ENCODE measurements around the gene DPYD.

The DPYD gene

DNA sequence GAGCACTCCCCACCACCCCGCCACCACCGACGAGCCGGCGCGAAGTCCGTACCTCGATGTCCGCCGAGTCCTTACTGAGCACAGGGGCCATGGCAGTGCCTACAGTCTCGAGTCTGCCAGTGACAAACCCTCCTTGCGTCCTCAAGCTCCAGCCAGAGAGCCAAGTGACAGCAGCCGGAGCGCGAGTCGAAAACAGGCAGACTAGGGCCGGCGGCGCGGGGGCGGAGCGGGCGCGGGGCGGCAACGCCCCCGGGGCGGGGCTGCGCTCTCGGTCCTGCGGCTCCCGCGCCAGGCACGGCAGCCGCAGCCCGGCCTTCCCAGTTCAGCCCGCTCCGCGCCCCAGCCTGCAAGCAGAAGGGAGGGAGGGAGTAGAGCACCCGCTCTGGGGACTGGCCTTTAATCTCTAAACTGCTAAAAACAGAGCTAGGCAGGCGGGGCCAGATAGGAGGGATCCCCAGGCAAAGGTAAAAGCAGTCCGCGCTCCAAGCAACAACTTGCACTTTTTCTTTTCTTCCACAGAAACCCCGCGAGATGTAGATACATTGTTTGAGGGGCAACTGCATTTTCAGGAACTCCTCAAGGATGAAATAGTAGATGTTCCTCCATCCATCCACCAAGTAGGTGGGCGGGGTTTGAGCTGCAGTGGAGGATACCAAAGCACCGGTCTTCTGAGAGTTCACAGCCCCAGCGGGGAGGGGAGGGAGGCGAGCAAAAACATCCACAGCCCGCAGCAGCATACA is at the start of gene DPYD:
DPYD (minus strand) TSS at position 203 of the 740 bp plus-strand sequence; CDS start at position 91, 112 bp downstream.
- in situ Hi-C loops (cut with MboI; ENCODE audit: low pct_unique_long_range_greater_than_20kb, low sequenced_read_pairs), result no loop called here
- peak; percentile 68 for DNase-seq

DNA sequence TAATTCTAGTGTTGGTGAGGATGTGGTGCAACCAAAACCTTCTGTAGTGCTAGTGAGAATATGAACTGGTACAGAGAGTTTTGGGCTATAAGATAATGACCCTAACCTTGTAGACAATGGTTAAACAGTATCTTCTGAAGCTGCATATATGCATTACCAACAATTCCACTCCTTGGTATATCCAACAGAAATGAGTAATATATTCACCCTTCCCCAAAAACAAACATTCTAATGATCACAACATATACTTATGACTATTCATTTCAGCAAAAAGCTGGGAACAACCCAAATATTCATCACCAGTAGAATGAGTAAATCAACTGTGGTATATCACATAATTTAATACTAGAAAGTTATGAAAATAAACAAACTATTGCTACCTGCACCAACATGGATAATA is 39.6 kb upstream of the DPYD start:
- in situ Hi-C loops (cut with MboI; ENCODE audit: low pct_unique_long_range_greater_than_20kb, low sequenced_read_pairs), result no loop called here
- DNase-seq, result no peak

DNA sequence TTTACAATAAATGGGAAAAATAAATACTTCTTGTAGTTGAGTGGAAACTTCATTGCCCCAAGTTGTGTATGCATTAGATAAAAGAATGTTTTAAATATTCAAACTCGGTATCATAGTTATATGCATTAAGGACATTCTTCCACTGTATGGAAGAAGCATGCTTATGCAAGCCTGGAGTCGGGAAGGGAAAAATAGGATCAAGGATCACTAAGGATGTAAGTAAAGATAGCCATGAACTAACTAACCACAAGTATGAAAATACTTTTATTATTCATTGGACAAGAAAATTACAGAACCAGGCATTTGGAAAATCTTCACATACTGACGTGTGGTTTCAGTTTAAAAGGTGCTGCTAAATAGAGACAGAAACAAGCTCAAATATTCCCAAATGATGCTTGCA is 26.9 kb upstream of the DPYD start:
- DNase-seq, result no peak
- in situ Hi-C loops (cut with MboI; ENCODE audit: low pct_unique_long_range_greater_than_20kb, low sequenced_read_pairs), result no loop called here

DNA sequence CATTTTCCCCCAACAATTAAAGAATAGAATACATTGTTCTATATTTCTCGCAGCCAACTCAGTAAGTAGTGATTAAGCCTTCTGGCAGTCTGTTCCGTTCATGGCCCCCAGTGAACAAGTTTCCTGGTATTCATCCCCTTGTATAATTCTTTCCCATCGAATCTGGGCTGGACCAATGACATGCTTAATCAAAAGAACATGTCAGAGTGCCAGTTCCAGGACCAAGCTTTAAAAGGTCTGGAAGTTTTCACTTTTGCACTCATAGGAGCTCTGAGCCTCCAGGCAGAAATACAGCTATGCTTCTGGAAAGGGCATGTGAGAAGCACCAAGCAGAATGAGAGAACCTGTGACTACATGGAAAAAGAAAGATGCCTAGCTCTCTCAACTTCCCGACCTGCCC is 22.5 kb upstream of the DPYD start:
- in situ Hi-C loops (cut with MboI; ENCODE audit: low pct_unique_long_range_greater_than_20kb, low sequenced_read_pairs), result no loop called here
- no peak for DNase-seq

DNA sequence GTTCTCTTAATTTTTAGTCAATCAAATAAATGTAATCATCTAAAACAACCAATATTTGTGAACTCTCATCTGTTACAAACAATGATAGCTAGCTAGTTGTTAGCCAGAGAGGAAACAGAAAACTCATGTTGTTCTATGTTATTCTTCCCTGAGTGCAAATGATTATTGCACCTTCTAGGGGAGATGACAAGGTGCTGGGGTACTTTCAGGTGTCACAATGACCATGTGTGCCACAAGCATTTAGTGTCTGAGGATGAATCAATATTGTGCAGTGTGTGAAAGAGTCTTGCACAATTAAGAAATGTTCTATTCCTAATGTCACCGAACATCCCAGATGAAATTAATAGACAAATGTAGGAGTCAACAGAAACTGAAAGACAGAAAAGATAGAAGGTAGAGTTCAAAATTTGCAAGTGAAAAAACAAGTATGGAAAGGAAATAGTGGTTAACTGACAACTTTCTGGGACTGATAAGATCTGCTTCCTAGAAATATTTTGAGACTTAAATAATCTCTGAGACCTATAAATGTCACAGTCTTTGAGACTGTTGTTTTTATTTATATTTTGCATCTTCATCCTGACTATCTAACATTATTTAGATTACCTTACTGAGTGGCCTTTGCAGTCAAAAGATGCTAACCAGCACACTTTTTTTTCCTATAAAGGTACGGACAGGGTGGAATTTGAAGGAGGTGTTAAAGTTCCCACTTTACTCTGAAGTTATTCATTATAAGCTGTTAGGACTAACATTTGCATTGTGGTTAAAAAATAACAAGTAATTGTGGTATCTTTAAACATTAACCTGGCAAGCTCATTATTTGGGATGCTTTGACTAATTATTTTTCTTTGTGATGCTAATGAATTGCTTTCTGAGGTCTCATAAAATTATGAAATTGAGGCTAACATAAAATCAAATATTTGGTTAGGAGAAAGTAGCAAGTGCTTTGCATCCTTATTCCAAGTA is 21.6 kb upstream of the DPYD start:
- in situ Hi-C loops (cut with MboI; ENCODE audit: low pct_unique_long_range_greater_than_20kb, low sequenced_read_pairs), result no loop called here
- DNase-seq, result no peak

DNA sequence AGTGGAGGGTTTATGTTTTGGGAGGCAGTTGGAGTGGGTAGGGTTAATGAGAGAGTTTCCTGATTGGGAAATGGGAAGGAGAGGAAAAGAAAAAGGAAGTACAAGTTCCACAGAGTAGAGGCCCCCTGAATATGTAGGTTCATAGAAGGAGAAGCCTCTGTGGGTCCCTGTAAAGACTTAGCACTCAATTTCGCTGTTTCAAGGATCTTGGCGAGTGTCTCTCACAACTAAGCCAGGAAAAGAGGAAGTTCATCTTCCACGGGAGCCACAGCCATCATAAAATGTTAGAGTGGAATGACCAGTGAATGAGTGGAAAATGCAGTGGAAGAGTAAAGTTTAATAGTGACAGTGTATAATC is 17.4 kb upstream of the DPYD start:
- in situ Hi-C loops (cut with MboI; ENCODE audit: low pct_unique_long_range_greater_than_20kb, low sequenced_read_pairs), result no loop called here
- DNase-seq, result peak; percentile 19

DNA sequence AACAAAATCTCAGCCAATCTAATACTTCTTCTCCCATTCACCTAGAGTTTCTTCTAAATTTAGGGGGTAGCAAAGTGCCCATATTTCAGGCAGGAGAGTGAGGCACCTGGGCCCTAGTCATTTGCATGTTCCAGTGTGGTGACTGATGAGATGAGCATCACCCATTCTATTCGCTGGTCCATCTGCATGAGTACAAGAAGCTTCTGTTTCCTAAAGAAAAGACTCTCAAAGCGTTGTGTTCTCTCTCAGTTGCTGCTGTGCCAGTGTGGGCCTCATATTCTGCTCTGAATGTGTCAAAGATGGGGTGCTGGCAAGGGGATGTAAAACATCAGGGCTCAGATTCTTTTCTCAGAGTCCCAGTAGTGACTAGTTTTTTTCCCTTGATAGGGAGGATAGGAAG is 16.1 kb upstream of the DPYD start:
- in situ Hi-C loops (cut with MboI; ENCODE audit: low pct_unique_long_range_greater_than_20kb, low sequenced_read_pairs), result no loop called here
- DNase-seq, result no peak

DNA sequence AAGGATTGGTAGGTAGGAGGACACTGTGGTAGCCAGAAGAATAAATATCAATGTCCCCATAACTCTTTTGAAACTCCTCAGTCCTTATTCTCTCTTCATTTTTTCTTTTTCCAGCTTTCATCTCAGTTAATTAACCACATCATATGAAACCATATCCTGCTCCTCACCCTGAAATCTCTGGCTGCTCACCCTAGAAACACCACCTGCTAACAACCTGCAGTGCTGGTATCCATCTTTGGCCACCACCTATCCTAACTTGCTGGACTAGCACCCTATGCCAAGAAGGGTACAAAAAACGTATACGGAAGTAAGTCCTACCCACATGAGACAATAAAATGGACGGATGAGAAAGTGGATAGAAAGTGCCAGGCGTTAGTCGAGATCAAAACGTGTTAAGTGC is 13.7 kb upstream of the DPYD start:
- DNase-seq, result no peak
- in situ Hi-C loops (cut with MboI; ENCODE audit: low pct_unique_long_range_greater_than_20kb, low sequenced_read_pairs), result no loop called here

DNA sequence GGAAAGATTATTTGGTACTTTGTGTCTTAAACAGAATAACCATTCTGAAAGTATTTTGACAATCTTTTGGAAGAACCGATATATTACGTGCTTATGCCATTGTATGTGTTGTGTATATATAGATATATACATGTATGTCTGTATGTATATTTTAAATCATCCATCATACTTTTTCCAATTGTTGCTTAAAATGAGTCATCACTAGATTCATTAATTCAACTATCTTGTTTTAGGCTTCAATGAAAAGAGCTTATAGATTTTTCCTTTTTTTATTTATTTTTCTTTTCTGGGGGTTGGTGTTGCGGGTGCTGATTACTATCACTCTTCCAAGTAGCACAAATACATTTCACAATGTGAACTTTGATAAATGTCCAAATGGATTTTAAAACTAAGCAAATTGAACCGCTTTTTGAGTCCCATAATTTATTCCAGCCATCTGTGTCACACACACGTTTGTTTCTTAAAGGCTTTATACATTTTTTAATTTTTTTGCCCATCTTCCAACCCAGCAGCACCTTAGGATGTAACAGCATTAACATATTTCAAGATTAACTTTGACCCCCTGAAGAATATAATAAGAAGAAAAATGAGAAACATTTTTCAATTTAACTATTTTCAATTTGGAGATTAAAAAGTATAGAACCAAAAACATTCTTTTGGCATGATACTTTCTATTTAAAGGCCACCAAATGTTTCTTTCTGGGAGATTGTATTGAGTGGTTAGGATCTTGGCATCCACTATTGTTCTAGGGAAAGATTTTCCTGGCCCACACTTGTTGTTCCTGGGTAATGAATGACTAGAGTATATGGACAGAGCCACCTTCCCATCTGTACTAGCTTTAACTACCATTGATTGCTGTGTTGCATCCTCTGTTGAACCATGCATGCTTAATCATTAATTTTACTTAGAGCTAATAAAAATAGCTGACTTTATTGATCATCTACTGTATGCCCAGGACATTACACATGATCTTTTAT is 9.3 kb upstream of the DPYD start:
- in situ Hi-C loops (cut with MboI; ENCODE audit: low pct_unique_long_range_greater_than_20kb, low sequenced_read_pairs), result no loop called here
- DNase-seq, result no peak

DNA sequence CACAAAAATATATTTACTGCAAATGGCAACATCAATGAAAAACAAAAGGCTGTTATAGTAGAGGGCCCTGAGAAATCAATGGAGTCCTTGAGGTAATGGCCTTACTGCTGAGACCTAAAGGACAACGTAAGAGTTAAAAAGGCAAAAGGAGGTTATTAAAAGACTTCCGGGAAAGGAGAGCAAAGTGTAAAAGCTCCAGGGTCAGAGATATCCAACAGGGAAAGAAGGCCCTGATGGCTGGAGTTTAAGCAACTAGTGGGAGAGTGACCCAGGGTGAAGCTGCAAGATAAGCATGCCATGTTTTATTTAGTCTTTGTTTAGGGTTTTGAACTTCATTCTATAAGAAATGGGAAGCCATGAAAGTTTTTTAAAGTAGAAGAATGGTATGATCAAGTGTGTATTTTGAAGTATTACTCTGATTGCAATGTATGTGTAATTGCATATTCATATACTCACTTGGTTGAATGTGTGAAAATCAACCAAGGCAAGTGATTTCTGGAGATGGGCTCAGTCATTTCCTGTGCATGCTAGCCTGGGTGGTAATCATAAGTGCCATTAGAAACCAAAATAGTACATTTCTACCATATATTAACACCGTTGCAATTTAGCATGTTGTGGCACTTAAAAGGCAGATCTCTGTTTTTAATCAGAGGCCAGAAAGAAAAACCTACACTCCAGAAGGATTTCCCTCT is 5.3 kb upstream of the DPYD start:
- in situ Hi-C loops (cut with MboI; ENCODE audit: low pct_unique_long_range_greater_than_20kb, low sequenced_read_pairs), result no loop called here
- DNase-seq, result no peak

DNA sequence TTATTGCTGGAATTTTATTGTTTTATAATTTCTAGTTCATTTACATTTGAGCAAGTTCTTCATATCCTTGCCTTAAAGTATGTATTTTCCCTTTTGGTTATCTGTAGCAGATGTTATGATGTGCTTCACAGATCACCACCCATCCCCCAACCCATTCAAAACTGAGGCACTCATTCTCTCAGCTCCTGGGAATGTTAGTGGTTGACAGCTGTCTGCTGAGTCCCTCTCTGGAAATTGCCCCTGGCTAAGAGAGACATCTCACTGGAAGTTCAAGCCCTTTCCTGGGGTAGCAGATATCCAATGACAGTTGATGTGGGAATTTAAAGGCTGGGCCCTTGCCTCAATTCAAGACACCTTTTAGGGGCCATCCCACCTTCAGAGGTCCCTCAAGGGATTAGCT is 4.3 kb upstream of the DPYD start:
- in situ Hi-C loops (cut with MboI; ENCODE audit: low pct_unique_long_range_greater_than_20kb, low sequenced_read_pairs), result no loop called here
- no peak for DNase-seq

DNA sequence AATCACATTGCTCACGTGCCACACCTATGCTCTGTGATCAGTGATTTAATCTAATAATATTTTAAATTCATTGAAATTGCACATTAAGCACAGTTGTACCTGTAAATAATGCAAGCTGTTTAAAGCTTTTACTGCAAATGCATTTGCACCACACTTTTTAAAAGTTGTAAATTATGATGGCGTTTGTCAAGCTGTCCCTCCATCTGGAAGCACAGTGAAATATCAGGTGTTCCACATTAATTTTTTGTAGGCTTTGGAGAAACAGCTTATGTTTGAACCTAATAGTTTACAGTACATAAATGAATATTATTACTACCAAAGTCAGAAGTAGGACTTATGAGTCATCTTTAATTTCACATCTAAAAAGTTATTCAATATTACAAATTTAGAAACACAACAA is 3.0 kb upstream of the DPYD start:
- DNase-seq, result no peak
- in situ Hi-C loops (cut with MboI; ENCODE audit: low pct_unique_long_range_greater_than_20kb, low sequenced_read_pairs), result no loop called here

DNA sequence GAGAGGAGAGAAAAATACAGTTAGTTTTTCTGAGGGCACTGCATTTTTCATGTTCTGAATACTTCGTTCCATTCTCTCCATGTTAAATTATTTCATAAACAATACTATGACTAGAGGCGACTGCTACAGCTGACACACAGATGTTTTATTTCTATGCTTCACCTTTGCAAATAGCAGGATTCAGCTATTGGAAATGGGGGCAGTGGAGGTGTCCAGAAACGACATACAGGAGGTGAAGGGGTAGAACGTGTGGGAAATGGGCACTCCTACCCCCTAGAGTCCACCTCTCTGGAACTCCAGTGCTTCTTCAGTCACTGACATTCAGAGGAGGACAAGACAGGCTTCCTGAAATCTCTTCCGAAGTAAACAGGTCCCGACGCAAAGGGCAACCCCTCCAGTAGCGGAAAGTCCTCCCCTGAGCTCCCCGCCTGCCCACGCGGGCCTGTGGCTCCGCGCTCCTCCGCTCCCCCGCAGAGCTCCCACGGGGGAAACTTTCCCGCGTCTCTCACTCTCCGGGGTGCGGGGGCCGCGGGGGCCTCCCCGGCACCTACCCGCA is 480 bp downstream of the DPYD start:
- no peak for DNase-seq
- in situ Hi-C loops (cut with MboI; ENCODE audit: low pct_unique_long_range_greater_than_20kb, low sequenced_read_pairs), result no loop called here

DNA sequence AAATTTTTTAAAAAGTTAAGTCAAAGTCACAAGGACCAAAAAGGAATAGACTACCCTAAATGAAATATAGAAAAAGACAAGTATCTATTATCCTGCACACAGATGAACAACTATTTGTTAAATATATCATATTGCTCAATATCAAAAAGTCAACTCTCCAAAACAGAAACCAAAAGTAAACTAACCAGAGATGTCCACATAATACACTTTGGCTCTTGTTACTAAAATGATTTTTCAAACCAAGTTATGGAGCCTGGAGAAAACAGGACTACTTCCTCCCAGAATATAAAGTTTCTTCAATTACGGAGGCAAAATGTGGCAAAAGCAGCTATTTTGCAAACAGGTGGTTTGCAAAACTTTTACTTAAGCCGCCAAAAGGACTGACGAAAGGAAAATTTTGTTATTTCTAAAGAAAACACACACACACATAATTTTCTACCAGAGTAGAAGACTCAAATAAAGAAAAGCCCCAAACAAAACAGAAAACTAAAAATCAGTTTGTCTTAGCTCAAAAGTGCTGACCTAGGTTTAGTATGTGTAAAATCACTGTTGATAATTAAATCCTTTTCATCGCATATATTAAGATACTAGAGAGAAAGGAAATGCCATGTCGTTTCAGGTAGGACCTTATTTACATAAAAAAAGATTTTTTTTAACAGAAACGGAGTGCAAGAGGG is 1.1 kb downstream of the DPYD start:
- peak; percentile 4 for DNase-seq
- in situ Hi-C loops (cut with MboI; ENCODE audit: low pct_unique_long_range_greater_than_20kb, low sequenced_read_pairs), result no loop called here

DNA sequence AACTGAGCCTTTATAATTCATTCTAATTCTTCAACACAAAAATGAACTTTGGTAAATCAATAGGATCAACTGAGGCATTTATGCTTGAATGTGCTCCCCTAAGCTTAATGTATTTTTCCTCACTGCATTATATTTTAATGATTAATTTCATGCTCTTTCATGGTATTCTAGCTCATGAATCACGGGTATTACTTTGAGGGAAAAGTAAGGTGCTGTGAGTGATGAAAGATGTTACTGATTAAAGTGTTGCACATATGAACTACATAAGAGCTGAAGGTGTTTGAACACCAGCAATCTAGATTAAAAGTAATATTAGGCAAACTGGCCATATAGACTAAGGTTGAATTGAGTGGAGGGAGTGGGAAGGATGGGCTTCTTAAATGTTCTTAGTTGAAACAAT is 1.9 kb downstream of the DPYD start:
- no peak for DNase-seq
- in situ Hi-C loops (cut with MboI; ENCODE audit: low pct_unique_long_range_greater_than_20kb, low sequenced_read_pairs), result no loop called here

DNA sequence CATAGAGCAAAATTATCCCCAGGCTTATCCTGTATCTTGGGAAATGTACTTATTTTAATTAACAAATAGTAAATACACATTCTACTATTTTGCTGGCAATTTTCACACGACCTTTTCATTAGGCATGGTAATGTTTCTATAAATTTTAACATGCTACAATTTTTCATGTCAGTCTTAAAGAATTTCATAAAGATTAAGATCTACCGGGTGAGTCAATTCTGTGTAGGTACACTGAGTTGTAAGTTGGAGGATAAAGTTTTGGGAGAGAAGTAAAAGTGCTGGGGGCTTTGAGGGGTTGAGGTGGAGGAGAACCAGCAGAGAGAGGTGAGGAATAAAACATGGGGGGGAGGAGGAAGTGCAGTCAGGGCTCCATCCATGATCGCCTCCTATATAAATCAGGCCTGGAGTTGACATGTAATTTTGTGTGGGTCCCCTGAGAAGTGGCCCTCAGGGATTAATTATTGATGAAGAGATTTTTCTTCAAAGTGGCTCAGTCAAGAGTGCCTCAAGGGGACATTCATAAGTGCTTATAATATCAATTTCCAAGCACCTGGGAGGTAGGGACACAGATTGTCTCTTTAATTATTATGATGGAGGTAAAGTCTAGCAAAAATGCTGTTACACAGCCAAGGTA is 7.2 kb downstream of the DPYD start:
- in situ Hi-C loops (cut with MboI; ENCODE audit: low pct_unique_long_range_greater_than_20kb, low sequenced_read_pairs), result no loop called here
- DNase-seq, result no peak

DNA sequence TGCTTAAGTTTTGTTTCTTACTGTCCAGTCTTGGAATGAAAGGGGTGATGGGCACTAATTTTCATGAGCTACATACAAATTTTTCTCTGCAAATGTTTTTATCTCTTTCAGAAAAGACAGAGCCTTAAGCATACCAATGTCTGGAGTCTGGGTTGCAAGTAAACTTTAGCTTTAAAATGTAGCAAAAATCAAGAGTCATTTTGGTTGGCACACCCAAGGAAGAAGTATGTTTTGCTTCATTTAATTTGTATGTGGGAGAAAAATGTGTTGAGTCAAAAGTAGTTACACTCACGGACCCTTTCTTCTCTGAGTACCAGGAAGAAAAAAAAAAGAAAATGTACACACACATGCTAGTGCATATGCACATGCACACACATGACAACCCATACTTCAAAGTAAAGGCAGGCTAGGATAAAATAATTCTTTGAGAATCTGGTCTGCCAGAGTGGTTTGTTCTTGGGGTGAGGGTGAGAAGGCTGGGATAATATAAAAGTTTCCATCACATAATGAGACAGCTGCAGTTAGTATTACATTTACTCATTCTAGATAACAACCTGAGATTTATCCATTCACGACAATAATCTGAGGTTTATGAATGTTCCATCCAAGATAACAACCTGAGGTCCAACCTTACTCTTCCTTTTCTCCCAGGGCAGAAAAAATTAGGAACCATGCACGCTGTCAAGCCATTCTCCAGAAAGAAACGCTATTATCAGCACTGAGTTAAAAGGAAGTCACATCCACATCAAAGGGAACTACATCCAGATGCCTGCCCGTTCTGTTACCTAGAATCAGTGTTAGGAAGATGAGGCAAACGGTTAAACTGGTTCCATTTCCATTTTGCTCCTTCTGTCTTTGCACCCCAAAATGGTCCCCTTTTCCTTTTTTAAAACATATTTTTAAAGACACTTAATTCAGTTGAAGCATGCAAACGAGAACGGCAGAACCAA is 9.3 kb downstream of the DPYD start:
- DNase-seq, result no peak
- in situ Hi-C loops (cut with MboI; ENCODE audit: low pct_unique_long_range_greater_than_20kb, low sequenced_read_pairs), result no loop called here
